AG10803 (cell line): ENCODE measurements around the gene RBPMS2.

Experiments
- DNase-seq: peaks from one replicate; pipeline ENCODE4 v3.0.0; 2010; ENCODE audit warnings: low read depth
- H3K4me3 ChIP-seq: 2 replicates; pipeline ENCODE4 v1.5.1; 2011; ENCODE audit warnings: mild to moderate bottlenecking, low read length, control low read depth
- TF ChIP-seq, protein P1 (sequence below): conservative IDR thresholded peaks from 2 replicates; pipeline ENCODE4 v1.5.1; 2011; ENCODE audit warnings: mild to moderate bottlenecking, low read length, control low read depth, inconsistent platforms

The RBPMS2 gene

DNA sequence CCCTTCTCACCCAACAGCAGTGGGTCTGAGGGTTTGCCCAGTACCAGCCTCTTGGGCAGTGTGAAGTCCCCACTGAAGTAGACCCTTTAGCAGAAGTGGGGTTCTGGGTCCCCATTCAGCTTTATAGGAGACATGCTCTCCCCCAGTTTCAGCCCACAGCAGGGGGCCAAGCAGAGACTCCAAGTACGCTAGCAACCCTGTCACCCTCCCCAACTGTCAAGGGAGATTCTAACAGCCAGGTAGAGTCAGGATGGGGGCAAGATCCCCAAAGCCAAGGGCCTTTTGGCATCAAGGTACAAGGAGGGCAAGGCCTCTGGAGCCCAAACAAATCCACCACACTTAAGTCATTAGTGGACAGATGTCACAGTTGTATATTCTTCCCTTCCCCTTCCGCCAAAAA, 1.8 kb downstream of the RBPMS2 start:
- no peak overlapping the region for H3K4me3 ChIP-seq
- TF ChIP-seq, protein P1, sequence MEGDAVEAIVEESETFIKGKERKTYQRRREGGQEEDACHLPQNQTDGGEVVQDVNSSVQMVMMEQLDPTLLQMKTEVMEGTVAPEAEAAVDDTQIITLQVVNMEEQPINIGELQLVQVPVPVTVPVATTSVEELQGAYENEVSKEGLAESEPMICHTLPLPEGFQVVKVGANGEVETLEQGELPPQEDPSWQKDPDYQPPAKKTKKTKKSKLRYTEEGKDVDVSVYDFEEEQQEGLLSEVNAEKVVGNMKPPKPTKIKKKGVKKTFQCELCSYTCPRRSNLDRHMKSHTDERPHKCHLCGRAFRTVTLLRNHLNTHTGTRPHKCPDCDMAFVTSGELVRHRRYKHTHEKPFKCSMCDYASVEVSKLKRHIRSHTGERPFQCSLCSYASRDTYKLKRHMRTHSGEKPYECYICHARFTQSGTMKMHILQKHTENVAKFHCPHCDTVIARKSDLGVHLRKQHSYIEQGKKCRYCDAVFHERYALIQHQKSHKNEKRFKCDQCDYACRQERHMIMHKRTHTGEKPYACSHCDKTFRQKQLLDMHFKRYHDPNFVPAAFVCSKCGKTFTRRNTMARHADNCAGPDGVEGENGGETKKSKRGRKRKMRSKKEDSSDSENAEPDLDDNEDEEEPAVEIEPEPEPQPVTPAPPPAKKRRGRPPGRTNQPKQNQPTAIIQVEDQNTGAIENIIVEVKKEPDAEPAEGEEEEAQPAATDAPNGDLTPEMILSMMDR: no peak
- DNase-seq: no peak

DNA sequence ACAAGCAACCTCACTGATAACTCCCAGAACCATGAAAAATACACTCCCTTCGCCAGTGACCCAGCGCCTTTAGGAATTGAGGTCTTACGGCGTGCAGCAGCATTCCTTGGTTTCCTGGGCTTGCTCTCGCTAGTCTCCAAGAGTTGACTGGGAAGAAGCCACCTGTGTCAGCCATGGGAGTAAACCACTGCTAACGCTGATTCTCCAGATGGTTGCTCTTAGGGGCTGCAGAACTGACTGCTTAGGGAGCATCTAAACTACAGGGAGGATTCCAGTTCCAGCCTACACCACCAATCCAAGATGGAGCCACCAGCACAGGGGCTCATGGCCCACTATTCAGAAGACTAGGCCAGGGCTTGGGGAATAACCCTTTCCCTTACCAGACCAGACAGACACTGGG, 2.4 kb downstream of the RBPMS2 start:
- TF ChIP-seq, protein P1: no peak
- no peak overlapping the region for H3K4me3 ChIP-seq
- no peak for DNase-seq

DNA sequence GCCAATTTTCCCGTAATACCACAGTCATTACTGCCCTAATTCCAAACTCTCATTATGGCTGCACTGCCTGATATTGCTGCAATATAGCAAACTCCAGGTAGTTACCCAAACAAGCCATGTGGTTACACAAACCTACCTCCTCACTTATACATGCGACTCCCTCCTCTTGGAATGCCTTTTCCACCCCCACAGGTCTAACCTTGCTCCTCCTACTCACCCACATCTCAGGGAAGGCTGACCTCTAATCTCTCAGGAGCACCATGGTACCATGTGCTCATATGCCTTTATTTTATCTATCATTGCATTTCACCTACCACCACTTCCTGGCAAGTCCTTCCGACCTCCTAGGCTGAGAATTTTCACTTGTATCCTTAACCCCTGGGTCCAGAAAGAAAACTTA, 2.9 kb downstream of the RBPMS2 start:
- no peak for DNase-seq
- TF ChIP-seq, protein P1: no peak
- no peak overlapping the region for H3K4me3 ChIP-seq

- no peak for DNase-seq
- no peak overlapping the region for H3K4me3 ChIP-seq
- TF ChIP-seq, protein P1: no peak
Measured at GRCh38 chr15:64770626-64771025, 4.8 kb downstream of the RBPMS2 start.

DNA sequence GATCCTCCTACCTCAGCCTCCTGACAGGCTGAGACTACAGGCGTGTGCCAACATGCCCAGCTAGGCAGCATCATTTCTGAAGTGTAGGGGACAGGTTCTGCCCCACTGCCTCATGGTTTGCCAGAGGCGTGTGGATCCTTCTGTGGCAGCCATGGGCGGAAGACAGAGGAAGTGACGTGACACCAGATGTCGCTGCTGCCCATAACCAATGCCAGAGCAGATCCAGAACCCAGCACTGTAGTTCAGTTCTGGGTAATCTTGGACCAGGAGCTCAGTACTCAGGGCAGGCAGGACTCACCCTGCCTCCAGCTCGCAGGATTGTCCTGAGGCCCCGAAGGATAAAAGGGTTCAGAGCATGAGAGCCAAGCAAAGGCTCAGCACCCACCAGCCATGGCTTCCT, 8.2 kb downstream of the RBPMS2 start:
- TF ChIP-seq, protein P1: no peak
- no peak for DNase-seq
- H3K4me3 ChIP-seq: no peak overlapping the region

DNA sequence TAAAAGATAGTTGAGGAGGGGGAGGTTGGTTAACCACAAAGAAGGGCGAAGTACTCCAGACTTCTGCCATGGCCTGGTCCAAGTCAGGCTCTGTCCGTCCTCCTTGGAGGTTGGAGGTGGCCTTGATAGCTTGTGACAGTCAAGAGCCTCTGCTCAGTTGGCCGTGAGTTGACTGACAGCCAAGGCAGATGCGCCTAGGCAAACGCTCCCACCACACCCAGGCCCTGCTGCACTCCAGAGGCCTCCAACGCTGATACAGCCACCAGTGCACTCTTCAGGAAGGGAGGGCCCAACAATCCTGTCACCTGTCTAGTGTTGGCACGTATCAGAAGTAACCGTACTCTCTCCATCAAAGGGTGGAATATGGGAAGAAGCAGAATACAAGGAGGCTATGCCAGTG, 9.3 kb downstream of the RBPMS2 start:
- DNase-seq: no peak
- TF ChIP-seq, protein P1: no peak
- H3K4me3 ChIP-seq: no peak overlapping the region

GRCh38 chr15:64763874-64764273, 11.5 kb downstream of the RBPMS2 start:
- TF ChIP-seq, protein P1: no peak
- no peak for DNase-seq
- no peak overlapping the region for H3K4me3 ChIP-seq
